ENCODE measurements around the gene RNF26.
A peak's percentile ranks its signal among the peaks of the same experiment; 100 is the strongest.

The RNF26 gene

GRCh38 chr11:119355091-119355843, 20.9 kb downstream of the RNF26 start:
- DNase-seq = no peak

GRCh38 chr11:119356349-119357031, 22.2 kb downstream of the RNF26 start:
- DNase-seq = peak; percentile 16

GRCh38 chr11:119357074-119357473, 22.7 kb downstream of the RNF26 start:
- DNase-seq = no peak

DNA sequence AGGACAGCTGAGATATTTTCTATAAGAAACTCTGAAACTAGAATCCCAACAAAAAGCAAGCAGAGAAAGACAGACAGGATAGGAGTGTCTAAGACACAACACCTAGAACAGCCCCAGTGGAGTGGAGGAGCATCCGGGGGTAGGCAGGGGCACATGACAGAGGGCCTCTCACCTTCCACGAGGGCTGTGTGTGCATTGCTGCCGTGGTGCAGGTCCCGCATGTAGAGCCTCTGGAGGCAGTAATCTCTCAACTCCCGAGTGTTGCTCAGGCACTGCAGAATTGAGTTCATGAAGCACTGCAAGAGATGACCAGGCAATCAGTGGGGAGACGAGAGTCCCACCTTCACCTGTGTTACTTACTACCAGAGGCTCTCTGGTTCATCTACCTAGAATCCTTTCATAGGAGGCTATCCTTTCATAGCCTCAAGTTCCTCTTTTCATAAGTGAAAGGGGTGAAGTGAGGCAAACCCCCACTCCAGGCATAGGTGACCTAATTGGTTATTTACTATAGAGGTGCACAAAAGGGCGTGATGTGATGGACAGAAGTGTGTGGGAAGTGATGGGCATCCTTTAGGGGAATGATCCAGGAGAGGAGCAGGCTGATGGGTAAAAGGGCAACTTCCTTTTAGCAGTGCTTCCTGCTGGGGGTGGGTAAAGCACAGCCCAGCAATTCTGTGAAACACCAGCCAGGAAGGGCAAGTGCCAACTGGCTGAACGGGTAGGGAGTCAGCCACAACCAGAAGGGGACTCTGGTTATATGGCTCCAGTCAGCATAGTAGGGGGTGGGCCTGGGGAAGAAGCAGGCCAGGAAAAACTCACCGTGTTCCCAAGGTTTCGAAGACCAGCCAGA, 25.3 kb downstream of the RNF26 start:
- no peak for DNase-seq

DNA sequence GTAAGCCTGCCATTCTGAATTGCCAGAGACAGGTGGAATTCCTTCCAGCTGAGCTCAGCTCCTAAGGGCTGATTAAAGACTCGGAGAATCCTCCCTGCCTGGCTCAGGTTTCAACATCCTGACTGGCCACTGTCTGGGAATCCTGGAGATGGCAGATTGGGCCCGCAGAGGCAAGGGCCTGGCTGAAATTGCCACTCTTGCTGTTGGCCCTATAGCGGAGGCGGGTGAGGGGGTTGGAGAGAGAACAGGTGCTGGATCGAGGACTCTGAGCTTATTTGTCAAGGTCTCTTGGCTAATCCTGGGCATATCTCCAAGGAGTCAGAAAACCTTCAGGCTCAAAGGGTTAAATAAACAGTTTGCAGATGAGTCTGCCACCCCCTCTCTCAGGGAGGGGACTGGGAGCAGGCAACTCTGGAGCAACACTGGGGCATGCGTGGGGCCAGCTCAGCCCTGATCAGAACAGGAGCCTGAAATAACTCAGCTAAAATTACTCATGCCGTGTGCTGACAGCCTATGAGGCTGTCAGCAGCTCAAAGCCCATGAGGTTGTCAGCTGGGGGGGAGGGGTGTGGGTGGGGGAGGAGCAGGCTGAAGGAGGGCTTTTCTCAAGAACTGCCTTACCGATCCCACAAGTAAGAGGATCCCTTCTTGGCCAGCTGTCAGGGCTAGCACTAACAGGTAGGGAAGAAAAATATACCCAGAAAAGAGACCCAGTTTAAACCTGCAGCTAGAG, 26.9 kb downstream of the RNF26 start:
- DNase-seq = peak; percentile 30

DNA sequence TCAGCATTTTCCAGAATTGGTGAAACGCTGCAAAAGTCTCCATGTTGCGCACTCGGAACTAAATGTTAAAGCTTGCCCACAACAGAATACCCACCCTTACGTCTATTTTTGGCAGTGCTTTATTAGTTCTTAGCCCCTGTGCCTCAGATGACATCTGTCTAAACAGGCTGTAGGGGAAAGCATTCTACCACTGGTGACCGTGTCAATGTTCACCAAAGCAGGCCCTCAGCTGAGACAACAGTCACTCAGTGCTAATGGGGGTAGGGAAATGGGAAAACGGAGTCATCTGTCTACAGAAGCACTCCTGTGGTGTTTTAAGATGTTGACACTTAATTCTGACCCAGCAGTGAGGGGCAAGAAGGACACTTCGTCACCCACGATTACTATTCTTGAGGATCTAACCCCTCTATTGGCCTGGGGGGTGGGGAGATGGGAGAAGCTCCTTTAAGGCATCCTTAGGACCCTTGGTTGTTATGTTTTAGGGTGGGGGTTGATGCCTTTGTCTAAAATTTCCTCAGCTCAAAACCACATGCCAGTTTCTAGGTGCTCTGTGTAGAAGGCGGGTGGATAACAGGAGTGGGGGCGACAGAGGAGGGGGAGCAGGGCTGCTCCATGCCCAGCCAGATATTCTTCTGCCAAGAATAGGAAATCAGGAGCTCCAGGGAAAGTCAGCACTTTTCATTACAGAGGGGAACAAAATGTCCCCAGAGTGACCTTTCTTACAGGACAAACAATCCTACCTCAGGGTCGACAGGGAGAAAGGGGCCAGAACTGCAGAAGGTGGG, 27.8 kb downstream of the RNF26 start:
- no peak for DNase-seq

DNA sequence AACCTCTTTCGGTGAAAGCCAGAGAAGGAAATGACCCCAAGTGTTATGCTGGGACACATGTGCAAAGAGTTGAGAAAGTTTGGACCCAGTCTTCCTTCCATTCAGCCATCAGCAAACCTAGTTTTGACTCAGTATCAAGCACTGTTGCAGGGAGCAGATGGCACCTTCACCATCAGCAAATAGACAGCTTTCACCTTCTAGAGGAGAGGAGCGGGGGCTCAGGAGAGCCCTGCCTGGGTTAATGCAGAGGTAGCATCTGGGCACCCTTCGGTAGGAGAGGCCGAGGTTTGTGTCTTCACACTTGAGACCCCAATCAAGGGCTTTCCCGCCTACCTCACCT, 28.4 kb downstream of the RNF26 start:
- DNase-seq = no peak

DNA sequence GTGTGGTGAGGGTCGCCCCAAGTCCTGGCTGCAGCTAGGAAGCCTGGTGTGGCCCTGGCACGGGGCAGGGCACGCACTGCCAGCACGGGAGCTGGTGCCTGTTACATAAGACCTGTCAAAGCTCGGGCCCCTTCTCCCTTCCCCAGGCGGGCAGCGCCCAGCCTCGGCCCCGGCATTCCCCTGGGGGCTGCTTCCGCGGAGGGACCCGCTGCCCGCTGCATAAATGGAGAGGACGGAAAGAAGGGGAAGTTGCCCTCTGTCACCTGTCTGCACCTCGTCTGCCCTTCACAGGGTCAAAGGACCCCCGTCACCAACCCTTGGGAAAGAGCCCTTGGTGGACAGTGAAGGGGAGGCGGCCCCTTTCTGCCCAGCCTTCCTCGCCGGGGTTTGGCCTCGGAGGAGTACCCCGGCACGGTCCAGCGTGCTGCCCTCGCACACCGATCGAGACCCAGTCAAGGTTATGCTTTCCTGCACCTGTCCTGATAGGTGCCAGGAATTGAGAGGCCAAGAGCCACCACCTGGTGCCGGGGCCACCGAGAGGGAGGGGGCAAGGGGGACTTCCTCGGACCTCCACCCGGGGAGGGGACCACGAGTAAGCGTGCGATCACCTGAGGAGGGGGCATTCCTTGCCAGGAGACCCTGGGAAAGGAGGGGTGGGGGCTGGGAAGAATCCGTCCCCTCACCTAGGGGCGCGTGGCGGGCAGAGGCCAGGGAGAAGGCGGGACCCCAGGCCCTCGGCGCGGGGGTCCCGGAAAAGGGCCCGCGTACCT, 28.9 kb downstream of the RNF26 start:
- no peak for DNase-seq

DNA sequence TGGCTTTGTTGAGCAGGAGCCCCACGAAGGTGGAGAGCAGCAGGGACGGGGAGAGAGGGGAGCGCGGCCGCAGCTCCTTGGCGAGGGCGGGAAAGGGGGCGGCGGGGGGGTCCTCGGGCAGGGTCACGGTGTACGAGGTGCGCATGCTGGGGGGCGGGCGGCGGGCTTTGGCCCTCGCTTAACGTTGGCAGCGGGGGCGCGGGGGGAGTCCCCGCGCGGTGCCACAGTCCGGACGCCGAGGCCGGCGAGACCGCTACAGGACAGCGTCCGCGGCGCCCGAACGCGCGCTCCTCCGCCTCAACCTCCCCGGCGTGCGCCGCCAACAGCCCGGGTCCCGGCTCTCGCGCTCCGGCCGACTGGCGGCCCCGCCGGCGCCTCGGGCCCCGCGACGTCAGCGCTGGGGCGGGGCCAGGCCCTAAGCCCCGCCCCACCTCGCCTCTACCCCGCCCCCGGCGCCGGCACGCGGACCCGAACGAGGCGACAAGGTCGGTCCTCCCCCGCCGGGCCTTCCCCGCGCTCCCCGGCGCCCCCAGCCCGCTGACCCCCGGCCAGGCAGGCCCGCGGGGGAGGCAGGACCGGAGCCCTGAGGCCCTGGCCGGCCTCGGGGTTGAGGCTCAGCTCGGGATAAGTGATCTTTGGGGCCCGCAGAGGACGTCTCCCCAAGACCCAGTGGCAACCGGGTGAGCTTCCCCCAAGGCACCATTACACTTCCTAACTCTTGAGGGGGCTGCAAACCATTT, 29.7 kb downstream of the RNF26 start:
- peak; percentile 33 for DNase-seq

- DNase-seq = no peak
Measured at GRCh38 chr11:119365071-119365591, 30.8 kb downstream of the RNF26 start.

DNA sequence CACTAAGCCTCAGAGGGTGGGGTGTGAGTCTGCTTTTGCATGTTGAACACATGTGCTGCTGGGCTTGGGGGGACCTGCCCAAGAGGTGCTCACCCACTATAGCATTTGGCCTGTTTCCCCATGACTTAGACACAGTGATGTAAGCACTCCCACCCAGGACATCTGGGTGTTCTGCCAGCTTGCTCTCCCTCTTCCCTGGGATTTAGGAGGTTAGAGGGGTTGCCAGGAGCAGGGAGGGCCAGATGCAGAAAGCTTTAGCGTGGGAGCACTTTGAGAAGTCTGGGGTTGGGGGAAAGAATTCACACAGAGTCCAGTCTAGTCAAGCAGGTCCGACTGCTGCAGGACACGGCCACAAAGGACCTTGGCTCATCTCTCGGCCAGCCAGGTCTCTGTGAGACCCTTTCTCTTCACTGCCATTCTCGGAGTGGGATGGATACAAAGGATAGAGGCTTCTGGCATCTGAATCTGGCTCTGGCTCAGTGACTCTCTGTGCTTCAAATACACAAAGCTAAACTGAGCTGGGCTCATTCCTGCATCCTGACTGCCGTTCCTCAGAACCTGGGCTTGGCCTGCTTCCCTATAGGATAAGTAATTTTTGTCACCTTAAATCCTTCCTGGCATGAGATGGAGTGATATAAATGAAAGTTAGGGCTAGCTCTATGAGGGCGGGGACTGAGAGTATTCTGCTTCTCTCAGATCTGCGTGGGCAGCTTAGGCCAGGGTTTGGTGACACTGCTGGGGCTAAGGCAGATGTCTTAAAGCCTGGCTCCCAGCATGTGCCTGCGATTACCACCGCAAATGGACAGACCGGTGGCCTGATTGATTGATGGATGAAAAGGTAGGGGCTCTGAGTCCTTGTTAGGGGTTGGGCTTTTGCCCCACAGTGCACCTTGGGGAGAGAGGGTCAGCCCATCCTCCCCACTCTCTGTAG, 32.6 kb downstream of the RNF26 start:
- DNase-seq = no peak

DNA sequence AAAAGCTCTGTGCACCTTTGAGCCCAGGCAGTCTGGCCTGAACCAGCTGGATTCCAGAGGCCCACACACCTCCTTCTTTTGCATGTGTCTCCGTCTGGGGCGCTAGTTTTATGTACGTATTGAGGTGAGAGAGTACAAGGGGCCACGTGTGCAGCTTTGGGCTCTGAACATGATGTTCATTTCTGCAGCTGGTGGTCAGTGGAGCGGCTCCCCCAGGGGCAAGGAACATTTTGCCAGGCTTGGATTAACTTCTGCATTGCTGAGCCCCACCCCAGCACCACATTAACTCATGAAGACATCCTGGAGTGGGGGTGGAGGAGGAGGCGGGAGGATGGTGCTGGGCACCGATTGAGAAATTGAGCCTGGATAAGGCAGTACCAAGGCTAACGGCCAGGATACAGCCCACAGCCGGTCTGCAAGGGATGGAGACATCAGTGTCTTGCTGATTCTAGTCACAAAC, 33.4 kb downstream of the RNF26 start:
- no peak for DNase-seq

GRCh38 chr11:119368121-119369034, 34.1 kb downstream of the RNF26 start:
- DNase-seq = peak; percentile 81

DNA sequence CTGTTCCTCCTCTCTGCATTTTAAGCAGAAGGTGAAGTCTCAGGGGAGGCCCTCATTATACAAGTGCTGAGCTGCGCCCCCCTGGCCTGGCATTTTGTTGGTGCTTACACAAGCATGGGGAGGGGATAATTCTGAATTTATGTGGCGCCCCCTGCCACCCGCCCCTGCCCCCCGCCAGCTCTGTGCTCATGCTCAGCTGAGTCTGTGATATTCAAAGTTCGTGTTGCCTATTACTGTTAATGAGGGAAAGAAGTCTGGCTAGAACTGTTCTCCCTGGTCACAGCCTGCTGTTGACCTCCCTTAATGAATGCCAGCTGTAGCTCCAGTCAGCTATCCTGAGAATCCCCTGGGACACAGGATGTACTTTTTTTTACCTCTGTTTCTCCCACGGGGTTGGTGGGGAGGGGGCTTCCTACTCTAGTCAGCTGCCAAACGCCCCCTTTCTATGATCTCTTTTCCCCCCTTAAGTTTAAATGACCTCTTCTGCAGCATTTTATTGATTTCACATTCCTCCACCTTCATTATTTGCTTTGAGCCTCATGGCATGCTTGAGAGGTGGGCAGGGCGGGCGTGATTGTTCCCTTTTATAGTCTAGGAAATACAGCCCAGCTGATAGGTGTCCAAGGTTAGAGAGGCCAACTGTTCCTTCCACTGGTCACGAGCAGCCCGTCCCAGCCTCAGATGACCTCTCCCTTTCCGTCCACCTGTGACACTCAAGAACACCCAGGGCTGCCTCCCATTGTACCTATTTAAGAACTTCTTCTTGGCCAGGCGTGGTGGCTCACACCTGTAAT, 35.0 kb downstream of the RNF26 start:
- no peak for DNase-seq

- no peak for DNase-seq
Measured at GRCh38 chr11:119370486-119371046, 36.2 kb downstream of the RNF26 start.

DNA sequence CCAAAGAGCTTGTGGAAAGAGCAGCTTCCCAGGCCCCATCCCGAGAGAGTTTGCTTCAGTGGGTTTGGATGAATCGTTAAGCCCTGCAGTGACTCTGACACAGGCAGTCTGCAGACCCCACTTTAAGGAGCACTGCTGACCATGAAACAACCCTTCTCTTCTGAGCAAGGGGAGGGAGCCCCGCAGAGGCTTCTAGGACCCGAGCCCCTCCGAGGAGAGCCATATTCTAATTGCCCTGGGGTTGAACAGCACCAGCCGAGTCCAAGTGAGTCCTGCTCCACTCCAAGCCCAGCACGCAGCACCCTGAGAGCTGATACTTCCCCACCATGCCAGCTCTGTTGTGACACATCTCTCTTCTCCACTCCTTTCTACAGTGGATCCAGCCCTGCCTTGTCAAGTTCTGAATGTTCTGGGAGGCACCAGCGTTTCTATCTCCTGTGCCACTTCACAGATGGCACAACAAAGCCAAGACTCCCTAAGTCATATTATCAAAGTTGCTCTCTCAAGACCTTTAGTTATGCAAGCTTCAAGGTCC, 36.8 kb downstream of the RNF26 start:
- DNase-seq = no peak

DNA sequence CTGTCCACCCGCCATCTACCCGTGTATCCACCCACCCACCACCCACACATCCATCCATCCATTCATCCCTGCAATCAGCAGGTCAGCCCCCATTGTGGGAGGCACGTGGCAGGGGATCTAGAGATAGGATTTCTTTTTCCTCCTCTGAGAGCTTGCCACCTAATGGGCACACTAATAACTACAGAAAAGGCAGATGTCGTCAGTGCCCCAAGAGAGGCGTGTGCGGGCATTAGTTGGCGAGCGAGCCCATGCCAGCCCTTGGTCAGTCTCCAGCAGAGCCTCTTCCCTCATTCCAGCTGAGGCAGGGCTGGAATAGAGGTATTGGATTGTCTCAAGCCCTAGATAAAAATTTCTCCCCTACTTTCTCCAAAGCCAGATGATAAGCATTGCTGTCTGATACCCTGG, 37.5 kb downstream of the RNF26 start:
- DNase-seq = peak; percentile 43

All from NCI-H1092 (cell line).